GM23248 (cell line): ENCODE measurements around the gene ZNF692. TPM values are rescaled to one million over a fixed set of nuclear protein-coding genes. Genes with fewer than 3 reads are reported as not detected.

Experiments used
- DNase-seq: peaks from one replicate; pipeline ENCODE4 v3.0.0-alpha.2; 2015
- H2AFZ ChIP-seq: fragments of 200-600 bp; sonication (generic); 2 replicates; pipeline ENCODE4 v1.6.1; 2016; ENCODE audit warnings: antibody characterized with exemption
- H3F3A ChIP-seq: fragments of 200-600 bp; sonication (generic); 2 replicates; pipeline ENCODE4 v1.6.1; 2016; ENCODE audit warnings: mild to moderate bottlenecking, antibody characterized with exemption, mixed run types; ENCODE audit not compliant: insufficient read depth
- H3K27ac ChIP-seq: fragments of 200-600 bp; sonication (generic); 2 replicates; pipeline ENCODE4 v1.5.1; 2016; ENCODE audit warnings: mild to moderate bottlenecking
- H3K27me3 ChIP-seq: fragments of 200-600 bp; sonication (generic); replicated peaks from 2 replicates; pipeline ENCODE4 v1.6.1; 2016; ENCODE audit warnings: mild to moderate bottlenecking; ENCODE audit not compliant: insufficient read depth
- H3K36me3 ChIP-seq: fragments of 200-600 bp; sonication (generic); 2 replicates; pipeline ENCODE4 v1.6.1; 2016; ENCODE audit warnings: low read depth, mild to moderate bottlenecking
- H3K4me1 ChIP-seq: fragments of 200-600 bp; sonication (generic); 2 replicates; pipeline ENCODE4 v1.6.1; 2016; ENCODE audit warnings: mild to moderate bottlenecking; ENCODE audit not compliant: insufficient read depth
- H3K4me2 ChIP-seq: fragments of 200-600 bp; sonication (generic); one replicate; pipeline ENCODE4 v1.6.1; 2016; ENCODE audit warnings: mild to moderate bottlenecking; ENCODE audit not compliant: unreplicated experiment
- H3K4me3 ChIP-seq: fragments of 200-600 bp; sonication (generic); 2 replicates; pipeline ENCODE4 v1.5.1; 2016; ENCODE audit warnings: mild to moderate bottlenecking
- H3K79me2 ChIP-seq: fragments of 200-600 bp; sonication (generic); 2 replicates; pipeline ENCODE4 v1.6.1; 2016; ENCODE audit warnings: mild to moderate bottlenecking; ENCODE audit not compliant: insufficient read depth
- H3K9ac ChIP-seq: fragments of 200-600 bp; sonication (generic); 2 replicates; pipeline ENCODE4 v1.6.1; 2016; ENCODE audit warnings: mild to moderate bottlenecking
- H3K9me2 ChIP-seq: fragments of 200-600 bp; sonication (generic); 2 replicates; pipeline ENCODE4 v1.6.1; 2016; ENCODE audit warnings: mixed run types, mild to moderate bottlenecking, moderate library complexity; ENCODE audit not compliant: insufficient read depth
- H3K9me3 ChIP-seq: fragments of 200-600 bp; sonication (generic); one replicate; pipeline ENCODE4 v1.6.1; 2017; ENCODE audit warnings: low read depth
- H4K20me1 ChIP-seq: fragments of 200-600 bp; sonication (generic); 2 replicates; pipeline ENCODE4 v1.6.0; 2016; ENCODE audit not compliant: insufficient read depth
- EZH2 ChIP-seq: fragments of 200-600 bp; sonication (generic); IDR thresholded peaks from 2 replicates; pipeline ENCODE4 v1.6.1; 2018; ENCODE audit warnings: antibody characterized with exemption, mild to moderate bottlenecking; ENCODE audit not compliant: insufficient read depth, poor library complexity, severe bottlenecking
- EZH2phosphoT487 ChIP-seq: fragments of 200-600 bp; sonication (generic); IDR thresholded peaks from 2 replicates; pipeline ENCODE4 v1.6.1; 2018; ENCODE audit warnings: antibody characterized with exemption, moderate library complexity, mild to moderate bottlenecking, low read depth; ENCODE audit not compliant: insufficient read depth
- WGBS, 2 experiments: methylation state at CpG; one replicate each; pipeline ENCODE4 v1.1.6; 2015 to 2017; ENCODE audit warnings: low lambda C conversion rate in 2 of 2, low coverage in 1 of 2; ENCODE audit errors: missing lambda C conversion rate in 2 of 2; 5-methylcytosine and 5-hydroxymethylcytosine counted together
- in situ Hi-C: fragments of 300-500 bp; cut with MboI; formaldehyde crosslinking; loops from 2 replicates; pipeline ENCODE4 v1.15.0; 2020
- polyA plus RNA-seq: library from polyadenylated mRNA; unstranded; fragments of >200 nt; fragmentation: Nextera tagmentation; extraction: Ambion mirVana; gene quantifications from 2 replicates; pipeline ENCODE4 v1.2.1, GENCODE V29; 2016
- total RNA-seq: library from RNA; depleted of rRNA; stranded (reverse); fragments of >200 nt; shearing (Covaris generic); gene quantifications from 2 replicates; pipeline ENCODE4 v1.2.3, GENCODE V29; 2014

Gene ZNF692
- total and polyA plus RNA-seq, 2 experiments from 2014 or later, result 16.2 to 17.0 TPM

- Histone ChIP-seq H3K36me3 (no peaks in the 10 kb centered on the region; the same call in 1 of the 2 replicates), H4K20me1 (no peaks in the 10 kb centered on the region), H3K4me1 (peaks cover 11% of the 10 kb centered on the region), H3K27ac (no peak overlapping the region), H3K27me3 (no peaks in the 10 kb centered on the region), H2AFZ (peak overlapping the region; percentile 94), H3K4me3 (peak overlapping the region; percentile 79), H3K79me2 (peaks cover 11% of the 10 kb centered on the region), H3K9me3 (no peaks in the 10 kb centered on the region), H3F3A (peaks cover 6% of the 10 kb centered on the region), H3K9me2 (no peaks in the 10 kb centered on the region), H3K4me2 (peak overlapping the region; percentile 92), H3K9ac (peak overlapping the region; percentile 81)
- WGBS, 2 experiments, result 8 to 22% methylated on average over 2 to 4 of the region's 4 CpGs
- no peak for DNase-seq
- in situ Hi-C loops, result no loop called here
- TF ChIP-seq EZH2 (no peak), EZH2phosphoT487 (no peak)
Observed at GRCh38 chr1:248857749-248858095, 1.2 kb downstream of the ZNF692 start.

GRCh38 chr1:248857201-248857600 is 1.7 kb downstream of the ZNF692 start:
- Histone ChIP-seq H3K79me2 (peaks cover 11% of the 10 kb centered on the region), H3K9me3 (no peaks in the 10 kb centered on the region), H3K4me1 (peaks cover 13% of the 10 kb centered on the region), H3K4me3 (no peak overlapping the region), H3K9me2 (no peaks in the 10 kb centered on the region), H3K9ac (no peak overlapping the region), H4K20me1 (no peaks in the 10 kb centered on the region), H2AFZ (no peak overlapping the region), H3F3A (peaks cover 6% of the 10 kb centered on the region), H3K36me3 (no peaks in the 10 kb centered on the region; the same call in 1 of the 2 replicates), H3K4me2 (peak overlapping the region; percentile 92), H3K27ac (no peak overlapping the region), H3K27me3 (no peaks in the 10 kb centered on the region)
- TF ChIP-seq EZH2 (no peak), EZH2phosphoT487 (no peak)
- no peak for DNase-seq
- 98% methylated on average over 7 of the region's 7 CpGs for WGBS, 2 experiments
- in situ Hi-C loops, result no loop called here

GRCh38 chr1:248856176-248856575 is 2.7 kb downstream of the ZNF692 start:
- H3K79me2 ChIP-seq, result peaks cover 11% of the 10 kb centered on the region
- no peak overlapping the region for H3K27ac ChIP-seq
- no peak for DNase-seq
- TF ChIP-seq EZH2 (no peak), EZH2phosphoT487 (no peak)
- H3K9me3 ChIP-seq, result no peaks in the 10 kb centered on the region
- WGBS, 2 experiments, result 100% methylated on average over 1 of the region's 1 CpG
- no peaks in the 10 kb centered on the region for H3K9me2 ChIP-seq
- H3K4me2 ChIP-seq, result no peak overlapping the region
- no peaks in the 10 kb centered on the region for H3K27me3 ChIP-seq
- no peak overlapping the region for H3K9ac ChIP-seq
- H2AFZ ChIP-seq, result no peak overlapping the region
- H3K4me1 ChIP-seq, result peaks cover 13% of the 10 kb centered on the region
- H3K36me3 ChIP-seq, result no peaks in the 10 kb centered on the region; the same call in 1 of the 2 replicates
- H4K20me1 ChIP-seq, result no peaks in the 10 kb centered on the region
- peaks cover 6% of the 10 kb centered on the region for H3F3A ChIP-seq
- H3K4me3 ChIP-seq, result no peak overlapping the region
- in situ Hi-C loops, result no loop called here

- no peaks in the 10 kb centered on the region for H3K9me2 ChIP-seq
- H3K27ac ChIP-seq, result no peak overlapping the region
- H3K79me2 ChIP-seq, result peaks cover 11% of the 10 kb centered on the region
- no peak overlapping the region for H3K4me2 ChIP-seq
- no peak overlapping the region for H2AFZ ChIP-seq
- H3K9me3 ChIP-seq, result no peaks in the 10 kb centered on the region
- WGBS, 2 experiments, result 81 to 86% methylated on average over 6 of the region's 6 CpGs
- peaks cover 13% of the 10 kb centered on the region for H3K4me1 ChIP-seq
- peaks cover 6% of the 10 kb centered on the region for H3F3A ChIP-seq
- H3K36me3 ChIP-seq, result no peaks in the 10 kb centered on the region; the same call in 1 of the 2 replicates
- H3K27me3 ChIP-seq, result no peaks in the 10 kb centered on the region
- H4K20me1 ChIP-seq, result no peaks in the 10 kb centered on the region
- TF ChIP-seq EZH2phosphoT487, result no peak
- TF ChIP-seq EZH2, result no peak
- in situ Hi-C loops, result no loop called here
- H3K9ac ChIP-seq, result no peak overlapping the region
- no peak for DNase-seq
- H3K4me3 ChIP-seq, result no peak overlapping the region
Observed at GRCh38 chr1:248855580-248855979, 3.3 kb downstream of the ZNF692 start.
